Tibial nerve (tissue), 4 donors: ENCODE measurements around the gene DMBT1. TPM values are rescaled to one million over a fixed set of nuclear protein-coding genes. Genes with fewer than 3 reads are reported as not detected.

Experiments
- DNase-seq, 2 donors: peaks; one replicate each; pipeline ENCODE4 v3.0.0-alpha.2; 2019; ENCODE audit warnings: low spot score in 2 of 2
- H3K27ac ChIP-seq, 4 donors: fragments of 200-600 bp; sonication (generic) in 3 of 4; one replicate each; pipeline ENCODE4 v1.5.1; 2017 to 2019; ENCODE audit warnings: mild to moderate bottlenecking in 1 of 4
- H3K27me3 ChIP-seq, 2 donors: fragments of 200-600 bp; sonication (generic) in 1 of 2; one replicate each; pipeline versions ENCODE4 v1.5.1 to v1.6.0; 2017 to 2019
- H3K36me3 ChIP-seq, 3 donors: fragments of 200-600 bp; sonication (generic); one replicate each; pipeline ENCODE4 v1.5.1; 2018 to 2019
- H3K4me1 ChIP-seq, 4 donors: fragments of 200-600 bp; sonication (generic) in 3 of 4; one replicate each; pipeline ENCODE4 v1.5.1; 2017 to 2019
- H3K4me3 ChIP-seq, 4 donors: fragments of 200-600 bp; sonication (generic) in 3 of 4; one replicate each; pipeline ENCODE4 v1.5.1; 2017 to 2019; ENCODE audit warnings: mild to moderate bottlenecking in 1 of 4, moderate library complexity in 1 of 4
- H3K9me3 ChIP-seq, 4 donors: fragments of 200-600 bp; sonication (generic) in 3 of 4; one replicate each; pipeline ENCODE4 v1.5.1; 2017 to 2019
- EP300 ChIP-seq, 2 donors: sonication (generic); formaldehyde crosslinking; IDR thresholded peaks; one replicate each; pipeline ENCODE4 v1.6.1; 2017; ENCODE audit warnings: antibody characterized with exemption in 2 of 2, mild to moderate bottlenecking in 1 of 2
- POLR2A ChIP-seq, 2 donors: fragments of 450-650 bp; IDR thresholded peaks; one replicate each; pipeline ENCODE4 v1.6.1; 2017; ENCODE audit warnings: antibody characterized with exemption in 2 of 2, mild to moderate bottlenecking in 2 of 2, moderate library complexity in 2 of 2
- WGBS, 2 donors: methylation state at CpG; one replicate each; pipeline ENCODE4 v1.1.5; 2018; 5-methylcytosine and 5-hydroxymethylcytosine counted together
- total RNA-seq, 4 donors: library from RNA; depleted of rRNA; stranded (reverse); fragments of >200 nt; gene quantifications; one replicate each; pipeline ENCODE4 v1.1.0, GENCODE V29; 2016
- TF ChIP-seq, protein P1 (sequence below), 5 experiments: fragments of 200-600 bp in 3 of 5; fragments of 450-650 bp in 2 of 5; sonication (generic) in 3 of 5; IDR thresholded peaks; one replicate each; pipeline ENCODE4 v1.5.1; 2016 to 2019; ENCODE audit warnings: antibody characterized with exemption in 5 of 5, mild to moderate bottlenecking in 3 of 5, moderate library complexity in 2 of 5

Gene DMBT1
- total RNA-seq, 4 donors from 2014 or later, result not detected

- DNase-seq, result no peak
- no peaks in the 10 kb centered on the region for H3K4me1 ChIP-seq
- no peaks in the 10 kb centered on the region for H3K9me3 ChIP-seq
- no peaks in the 10 kb centered on the region for H3K36me3 ChIP-seq
- H3K27me3 ChIP-seq, result peaks cover 0 to 27% of the 10 kb centered on the region in 2 donors
- H3K27ac ChIP-seq, result no peak overlapping the region
- H3K4me3 ChIP-seq, result no peak overlapping the region
- WGBS, 2 donors, result 79 to 82% methylated on average over 5 of the region's 5 CpGs
- TF ChIP-seq, protein P1, sequence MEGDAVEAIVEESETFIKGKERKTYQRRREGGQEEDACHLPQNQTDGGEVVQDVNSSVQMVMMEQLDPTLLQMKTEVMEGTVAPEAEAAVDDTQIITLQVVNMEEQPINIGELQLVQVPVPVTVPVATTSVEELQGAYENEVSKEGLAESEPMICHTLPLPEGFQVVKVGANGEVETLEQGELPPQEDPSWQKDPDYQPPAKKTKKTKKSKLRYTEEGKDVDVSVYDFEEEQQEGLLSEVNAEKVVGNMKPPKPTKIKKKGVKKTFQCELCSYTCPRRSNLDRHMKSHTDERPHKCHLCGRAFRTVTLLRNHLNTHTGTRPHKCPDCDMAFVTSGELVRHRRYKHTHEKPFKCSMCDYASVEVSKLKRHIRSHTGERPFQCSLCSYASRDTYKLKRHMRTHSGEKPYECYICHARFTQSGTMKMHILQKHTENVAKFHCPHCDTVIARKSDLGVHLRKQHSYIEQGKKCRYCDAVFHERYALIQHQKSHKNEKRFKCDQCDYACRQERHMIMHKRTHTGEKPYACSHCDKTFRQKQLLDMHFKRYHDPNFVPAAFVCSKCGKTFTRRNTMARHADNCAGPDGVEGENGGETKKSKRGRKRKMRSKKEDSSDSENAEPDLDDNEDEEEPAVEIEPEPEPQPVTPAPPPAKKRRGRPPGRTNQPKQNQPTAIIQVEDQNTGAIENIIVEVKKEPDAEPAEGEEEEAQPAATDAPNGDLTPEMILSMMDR (IDR thresholded peaks at IDR 0.05), result no peak
- no peak for TF ChIP-seq POLR2A (IDR thresholded peaks at IDR 0.05)
- no peak for TF ChIP-seq EP300 (IDR thresholded peaks at IDR 0.05)
Observed at GRCh38 chr10:122558452-122558851, 2.1 kb upstream of the DMBT1 start.

DNA sequence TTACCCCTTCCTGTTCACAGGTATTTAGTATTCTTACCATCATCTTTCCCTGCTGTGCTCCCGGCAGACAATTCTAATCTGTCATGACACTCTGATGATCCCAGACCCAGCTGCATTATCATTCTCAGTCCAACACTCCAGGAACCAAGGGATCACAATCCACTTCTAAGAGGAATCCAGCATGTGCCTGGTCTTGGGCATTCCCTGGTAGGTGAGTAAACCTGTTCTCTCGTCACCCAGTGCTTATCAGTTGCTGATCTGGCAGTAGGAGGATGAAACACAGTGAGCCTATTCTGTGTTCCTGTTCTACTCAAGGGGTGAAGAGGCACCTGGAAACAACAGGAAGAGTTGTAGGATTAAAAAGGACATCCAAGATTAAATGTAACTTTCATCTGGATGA lies 1.3 kb upstream of the DMBT1 start:
- TF ChIP-seq EP300 (IDR thresholded peaks at IDR 0.05) (no peak), POLR2A (IDR thresholded peaks at IDR 0.05) (no peak)
- TF ChIP-seq, protein P1 (IDR thresholded peaks at IDR 0.05), result no peak
- no peak for DNase-seq
- Histone ChIP-seq H3K27me3 (peaks cover 0 to 27% of the 10 kb centered on the region in 2 donors), H3K36me3 (no peaks in the 10 kb centered on the region), H3K9me3 (no peaks in the 10 kb centered on the region), H3K27ac (no peak overlapping the region), H3K4me3 (no peak overlapping the region), H3K4me1 (no peaks in the 10 kb centered on the region)
- 81 to 84% methylated on average over 2 of the region's 2 CpGs for WGBS, 2 donors

GRCh38 chr10:122561212-122561611 lies 658 bp downstream of the DMBT1 start:
- Histone ChIP-seq H3K4me3 (no peak overlapping the region), H3K27ac (no peak overlapping the region), H3K36me3 (no peaks in the 10 kb centered on the region), H3K27me3 (peaks cover 0 to 21% of the 10 kb centered on the region in 2 donors), H3K9me3 (no peaks in the 10 kb centered on the region), H3K4me1 (peaks cover 0 to 10% (median 0%) of the 10 kb centered on the region in 4 donors)
- TF ChIP-seq, protein P1 (IDR thresholded peaks at IDR 0.05), result no peak
- no peak for TF ChIP-seq EP300 (IDR thresholded peaks at IDR 0.05)
- TF ChIP-seq POLR2A (IDR thresholded peaks at IDR 0.05), result no peak
- DNase-seq, result no peak
- WGBS, 2 donors, result 54 to 61% methylated on average over 6 of the region's 6 CpGs

DNA sequence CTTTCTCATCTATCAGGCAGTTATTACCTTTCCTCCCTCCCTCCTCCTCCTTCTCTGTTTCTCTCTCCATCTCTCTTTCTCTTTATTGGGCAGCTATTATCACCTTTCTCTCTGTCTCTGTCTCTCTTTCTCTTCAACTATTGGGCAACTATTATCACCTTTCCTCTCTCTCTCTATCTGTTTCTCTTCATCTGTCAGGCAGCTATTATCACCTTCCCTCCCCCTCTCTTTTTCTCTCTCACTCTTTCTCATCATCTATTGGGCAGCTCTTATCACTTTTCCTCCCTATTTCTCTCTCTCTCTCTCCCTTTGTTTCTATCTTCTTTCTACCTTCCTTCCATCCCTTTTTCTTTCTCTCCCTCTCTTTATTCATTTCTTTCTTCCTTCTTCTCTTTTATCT lies 1.2 kb downstream of the DMBT1 start:
- no peak for DNase-seq
- no peak overlapping the region for H3K4me3 ChIP-seq
- TF ChIP-seq POLR2A (IDR thresholded peaks at IDR 0.05) (no peak), EP300 (IDR thresholded peaks at IDR 0.05) (no peak)
- TF ChIP-seq, protein P1 (IDR thresholded peaks at IDR 0.05), result no peak
- H3K4me1 ChIP-seq, result peaks cover 0 to 10% (median 0%) of the 10 kb centered on the region in 4 donors
- H3K36me3 ChIP-seq, result no peaks in the 10 kb centered on the region
- H3K27ac ChIP-seq, result no peak overlapping the region
- no peaks in the 10 kb centered on the region for H3K9me3 ChIP-seq
- H3K27me3 ChIP-seq, result peaks cover 0 to 15% of the 10 kb centered on the region in 2 donors

GRCh38 chr10:122564980-122565379 lies 4.4 kb downstream of the DMBT1 start:
- no peak for DNase-seq
- H3K27ac ChIP-seq, result no peak overlapping the region
- TF ChIP-seq EP300 (IDR thresholded peaks at IDR 0.05) (no peak), POLR2A (IDR thresholded peaks at IDR 0.05) (no peak)
- TF ChIP-seq, protein P1 (IDR thresholded peaks at IDR 0.05), result no peak
- peaks cover 0 to 10% (median 0%) of the 10 kb centered on the region in 4 donors for H3K4me1 ChIP-seq
- no peak overlapping the region for H3K4me3 ChIP-seq
- no peaks in the 10 kb centered on the region for H3K36me3 ChIP-seq
- H3K27me3 ChIP-seq, result no peaks in the 10 kb centered on the region
- no peaks in the 10 kb centered on the region for H3K9me3 ChIP-seq
